ENCODE measurements around the gene CTSA.

The CTSA gene

DNA sequence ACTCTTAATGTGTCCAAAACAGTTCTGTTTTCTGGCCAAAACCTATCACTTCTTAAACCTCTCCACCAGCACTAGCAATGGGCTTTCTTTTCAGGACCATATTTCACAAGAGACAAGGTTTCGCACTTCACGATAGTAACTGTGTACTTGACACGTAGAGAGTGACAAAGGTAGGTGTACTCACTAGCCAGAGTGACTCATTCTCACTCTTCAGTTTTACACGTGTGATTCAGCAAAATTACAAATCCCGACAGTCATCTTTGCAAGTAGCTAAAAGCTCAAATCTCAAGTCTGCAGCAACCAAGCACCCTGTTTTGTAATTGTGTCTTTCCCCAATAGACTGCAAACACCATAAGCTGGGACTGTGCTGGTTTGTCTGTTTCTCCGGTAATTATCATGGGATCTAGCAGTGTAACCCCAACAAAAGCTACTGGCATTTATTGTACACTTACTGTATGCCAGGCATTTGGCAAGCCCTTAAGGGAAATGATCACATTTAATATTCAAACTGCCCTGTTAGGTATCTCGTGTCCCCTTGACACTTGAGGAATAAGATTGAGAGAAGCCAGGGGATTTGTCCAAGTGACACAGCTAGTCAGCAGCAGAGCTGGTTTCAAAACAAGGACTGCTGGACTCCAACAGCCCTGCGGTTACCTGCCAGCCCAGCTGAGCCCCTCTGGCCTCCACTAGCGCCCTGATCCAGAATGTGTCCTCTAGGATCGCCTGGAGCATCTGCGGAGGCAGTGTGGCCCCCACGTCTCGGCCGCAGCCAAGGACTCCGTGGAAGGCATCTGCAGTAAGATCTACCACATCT, 53.2 kb downstream of the CTSA start:
- DNase-seq (ENCODE audit: low read depth): no peak
- H3K4me3 ChIP-seq (ENCODE audit: low read length): no peak overlapping the region
- TF ChIP-seq, protein P1, sequence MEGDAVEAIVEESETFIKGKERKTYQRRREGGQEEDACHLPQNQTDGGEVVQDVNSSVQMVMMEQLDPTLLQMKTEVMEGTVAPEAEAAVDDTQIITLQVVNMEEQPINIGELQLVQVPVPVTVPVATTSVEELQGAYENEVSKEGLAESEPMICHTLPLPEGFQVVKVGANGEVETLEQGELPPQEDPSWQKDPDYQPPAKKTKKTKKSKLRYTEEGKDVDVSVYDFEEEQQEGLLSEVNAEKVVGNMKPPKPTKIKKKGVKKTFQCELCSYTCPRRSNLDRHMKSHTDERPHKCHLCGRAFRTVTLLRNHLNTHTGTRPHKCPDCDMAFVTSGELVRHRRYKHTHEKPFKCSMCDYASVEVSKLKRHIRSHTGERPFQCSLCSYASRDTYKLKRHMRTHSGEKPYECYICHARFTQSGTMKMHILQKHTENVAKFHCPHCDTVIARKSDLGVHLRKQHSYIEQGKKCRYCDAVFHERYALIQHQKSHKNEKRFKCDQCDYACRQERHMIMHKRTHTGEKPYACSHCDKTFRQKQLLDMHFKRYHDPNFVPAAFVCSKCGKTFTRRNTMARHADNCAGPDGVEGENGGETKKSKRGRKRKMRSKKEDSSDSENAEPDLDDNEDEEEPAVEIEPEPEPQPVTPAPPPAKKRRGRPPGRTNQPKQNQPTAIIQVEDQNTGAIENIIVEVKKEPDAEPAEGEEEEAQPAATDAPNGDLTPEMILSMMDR (conservative IDR thresholded peaks at IDR 0.05; ENCODE audit: low read depth, low read length): no peak

DNA sequence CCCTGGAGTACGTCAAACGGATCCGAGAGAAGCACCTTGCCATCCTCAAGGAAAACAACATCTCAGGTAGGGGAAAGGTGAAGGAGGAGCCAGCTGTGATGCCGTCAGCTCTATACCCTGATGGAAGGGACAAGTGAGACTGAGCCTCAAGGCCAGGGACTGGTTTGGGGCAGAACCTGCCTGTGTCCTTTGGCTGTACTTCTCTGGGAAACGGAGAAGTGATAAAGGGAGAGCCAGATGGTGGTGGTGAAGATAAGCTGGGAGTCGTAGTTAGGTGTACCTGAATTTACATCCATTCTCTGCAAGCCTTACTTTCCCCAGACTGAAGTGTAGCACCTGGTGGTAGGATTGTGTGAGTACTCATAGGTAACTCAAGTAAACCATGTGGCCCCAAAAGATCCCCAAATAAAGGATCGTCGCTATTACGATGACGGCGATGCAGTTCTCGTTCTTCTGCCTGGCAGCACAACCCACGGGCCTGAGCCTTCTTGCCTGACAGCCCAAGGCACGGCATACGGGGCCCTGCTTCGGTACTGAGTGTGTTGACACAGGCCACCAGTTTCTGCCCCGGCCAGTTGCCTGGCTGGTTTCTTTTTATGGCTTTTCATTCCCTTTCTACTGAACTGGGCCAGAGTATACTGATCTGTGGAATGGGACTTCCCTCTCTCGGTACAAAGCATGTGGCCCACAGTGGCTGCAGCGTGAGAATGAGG, 54.0 kb downstream of the CTSA start:
- no peak for DNase-seq (ENCODE audit: low read depth)
- TF ChIP-seq, protein P1 (conservative IDR thresholded peaks at IDR 0.05; ENCODE audit: low read depth, low read length): no peak
- no peak overlapping the region for H3K4me3 ChIP-seq (ENCODE audit: low read length)

DNA sequence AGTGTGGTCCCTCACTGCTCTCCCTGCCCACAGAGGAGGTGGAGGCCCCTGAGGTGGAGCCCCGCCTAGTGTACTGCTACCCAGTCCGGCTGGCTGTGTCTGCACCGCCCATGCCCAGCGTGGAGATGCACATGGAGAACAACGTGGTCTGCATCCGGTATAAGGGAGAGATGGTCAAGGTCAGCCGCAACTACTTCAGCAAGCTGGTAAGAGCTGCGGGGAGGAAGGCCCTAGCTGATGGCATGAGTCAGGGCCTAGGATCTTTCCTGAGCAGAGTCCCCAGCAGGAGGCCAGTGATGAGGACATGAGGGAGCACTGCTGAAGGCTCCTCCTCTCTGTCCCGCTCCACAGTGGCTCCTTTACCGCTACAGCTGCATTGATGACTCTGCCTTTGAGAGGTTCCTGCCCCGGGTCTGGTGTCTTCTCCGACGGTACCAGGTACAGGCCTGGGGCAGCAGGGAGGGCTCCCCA, 54.6 kb downstream of the CTSA start:
- no peak for DNase-seq (ENCODE audit: low read depth)
- H3K4me3 ChIP-seq (ENCODE audit: low read length): no peak overlapping the region
- TF ChIP-seq, protein P1 (conservative IDR thresholded peaks at IDR 0.05; ENCODE audit: low read depth, low read length): no peak

DNA sequence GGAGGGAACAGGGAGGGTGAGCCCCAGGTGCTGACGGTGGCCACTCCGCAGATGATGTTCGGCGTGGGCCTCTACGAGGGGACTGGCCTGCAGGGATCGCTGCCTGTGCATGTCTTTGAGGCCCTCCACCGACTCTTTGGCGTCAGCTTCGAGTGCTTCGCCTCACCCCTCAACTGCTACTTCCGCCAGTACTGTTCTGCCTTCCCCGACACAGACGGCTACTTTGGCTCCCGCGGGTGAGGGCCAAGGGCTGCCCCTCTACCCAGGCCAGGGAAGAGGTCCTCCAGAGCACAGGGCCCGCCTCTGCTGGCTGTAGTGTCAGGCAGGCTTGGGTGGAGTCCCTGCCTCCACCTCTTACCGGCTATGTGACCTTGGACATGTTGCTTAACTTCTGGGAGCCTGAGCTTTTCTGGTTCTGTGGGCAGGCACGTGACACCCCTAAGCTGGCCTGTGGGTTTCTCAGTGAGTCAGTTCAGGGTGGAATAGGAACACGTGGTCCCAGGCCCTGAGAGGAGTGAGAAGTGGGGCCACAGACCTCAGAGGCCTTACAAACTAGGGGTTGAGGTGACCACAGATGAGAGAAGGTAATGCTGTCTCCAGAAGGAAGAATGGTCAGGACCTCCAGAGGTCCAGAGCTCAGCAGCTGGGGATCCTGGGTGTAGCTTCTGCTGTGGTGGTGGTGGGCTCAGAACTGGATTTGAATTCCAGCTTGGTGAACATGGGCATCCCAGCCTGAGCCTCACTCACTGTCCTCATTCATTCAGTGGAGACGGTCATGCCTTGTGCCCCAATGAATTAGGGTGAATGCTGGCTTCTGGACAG, 55.2 kb downstream of the CTSA start:
- TF ChIP-seq, protein P1 (conservative IDR thresholded peaks at IDR 0.05; ENCODE audit: low read depth, low read length): no peak
- H3K4me3 ChIP-seq (ENCODE audit: low read length): no peak overlapping the region
- no peak for DNase-seq (ENCODE audit: low read depth)

DNA sequence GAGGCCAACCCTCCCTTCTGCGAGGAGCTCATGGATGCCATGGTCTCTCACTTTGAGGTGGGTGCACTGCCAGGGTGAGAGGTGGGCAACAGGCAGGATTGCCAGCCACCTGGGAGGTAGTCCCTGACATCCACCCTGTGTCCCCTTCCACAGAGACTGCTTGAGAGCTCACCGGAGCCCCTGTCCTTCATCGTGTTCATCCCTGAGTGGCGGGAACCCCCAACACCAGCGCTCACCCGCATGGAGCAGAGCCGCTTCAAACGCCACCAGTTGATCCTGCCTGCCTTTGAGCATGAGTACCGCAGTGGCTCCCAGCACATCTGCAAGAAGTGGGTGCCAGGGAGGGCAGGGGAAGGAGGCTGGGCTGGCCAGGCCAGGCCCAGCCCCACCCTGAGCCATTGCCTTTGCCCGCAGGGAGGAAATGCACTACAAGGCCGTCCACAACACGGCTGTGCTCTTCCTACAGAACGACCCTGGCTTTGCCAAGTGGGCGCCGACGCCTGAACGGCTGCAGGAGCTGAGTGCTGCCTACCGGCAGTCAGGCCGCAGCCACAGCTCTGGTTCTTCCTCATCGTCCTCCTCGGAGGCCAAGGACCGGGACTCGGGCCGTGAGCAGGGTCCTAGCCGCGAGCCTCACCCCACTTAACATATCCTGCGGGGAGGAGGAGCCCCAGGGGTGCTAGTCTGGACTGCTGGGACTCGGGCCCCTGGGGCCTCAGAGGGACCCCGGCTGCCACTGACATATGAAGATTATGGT, 56.2 kb downstream of the CTSA start:
- DNase-seq (ENCODE audit: low read depth): no peak
- H3K4me3 ChIP-seq (ENCODE audit: low read length): no peak overlapping the region
- TF ChIP-seq, protein P1 (conservative IDR thresholded peaks at IDR 0.05; ENCODE audit: low read depth, low read length): no peak

DNA sequence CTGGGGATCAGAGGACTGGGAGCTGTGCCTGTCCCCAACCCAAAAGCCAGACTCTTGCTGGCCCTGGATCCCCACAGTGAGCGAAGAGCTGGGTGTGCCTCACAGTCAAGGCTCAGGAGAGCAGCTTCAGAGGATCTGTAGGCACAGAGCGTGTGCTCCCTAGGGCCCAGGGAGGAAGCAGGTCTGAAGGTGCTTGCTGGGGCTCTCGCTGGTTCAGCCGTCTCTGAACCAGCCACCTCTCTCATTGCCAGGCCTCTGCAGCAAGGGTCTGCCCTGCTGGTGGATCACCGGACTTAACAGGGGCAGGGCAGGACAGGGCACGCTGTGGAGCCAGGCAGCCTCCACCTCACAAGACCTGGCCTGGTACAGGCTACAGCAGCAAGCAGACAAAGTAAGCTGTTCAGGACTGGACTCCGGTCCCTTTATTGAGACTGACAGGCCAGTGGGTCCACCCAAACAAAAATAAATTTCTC, 57.2 kb downstream of the CTSA start:
- TF ChIP-seq, protein P1 (conservative IDR thresholded peaks at IDR 0.05; ENCODE audit: low read depth, low read length): no peak
- DNase-seq (ENCODE audit: low read depth): no peak
- H3K4me3 ChIP-seq (ENCODE audit: low read length): no peak overlapping the region
